SU-DHL-6 (cell line): Measurements from ENCODE around the gene DRD3.

ENCODE experiments used
- H2AFZ ChIP-seq: fragments of 200-600 bp; sonication (generic); 2 replicates; pipeline ENCODE4 v1.6.1; 2014; ENCODE audit warnings: low read depth, mild to moderate bottlenecking, moderate library complexity, mixed read lengths, antibody characterized with exemption, low read length; ENCODE audit not compliant: severe bottlenecking
- H3F3A ChIP-seq: fragments of 200-600 bp; shearing (Covaris generic); 2 replicates; pipeline ENCODE4 v1.6.0; 2016; ENCODE audit warnings: antibody characterized with exemption, mild to moderate bottlenecking; ENCODE audit not compliant: insufficient read depth
- H3K27ac ChIP-seq: fragments of 200-600 bp; sonication (generic); 2 replicates; pipeline ENCODE4 v1.5.1; 2016; ENCODE audit warnings: low read depth, mild to moderate bottlenecking, low read length, moderate library complexity, mixed read lengths
- H3K27me3 ChIP-seq: fragments of 200-600 bp; sonication (generic), shearing (Covaris generic); 2 replicates; pipeline ENCODE4 v1.6.0; 2014; ENCODE audit warnings: mild to moderate bottlenecking, low read length
- H3K36me3 ChIP-seq: fragments of 200-600 bp; sonication (generic); 2 replicates; pipeline ENCODE4 v1.6.1; 2014; ENCODE audit warnings: mild to moderate bottlenecking, low read length, mixed read lengths
- H3K4me2 ChIP-seq: fragments of 300-600, 200-600 bp; shearing (Covaris generic), sonication (generic); 2 replicates; pipeline ENCODE4 v1.6.0; 2014; ENCODE audit warnings: low read length, low read depth, mild to moderate bottlenecking; ENCODE audit not compliant: poor library complexity, severe bottlenecking
- H3K4me3 ChIP-seq: fragments of 200-600 bp; sonication (generic); 2 replicates; pipeline ENCODE4 v1.5.1; 2014; ENCODE audit warnings: antibody characterized with exemption, low read length, mild to moderate bottlenecking, mixed read lengths; ENCODE audit not compliant: insufficient read depth, poor library complexity, severe bottlenecking
- H3K79me2 ChIP-seq: fragments of 200-600 bp; sonication (generic); 2 replicates; pipeline ENCODE4 v1.6.1; 2014; ENCODE audit warnings: mild to moderate bottlenecking, low read length, moderate library complexity; ENCODE audit not compliant: insufficient read depth
- H3K9ac ChIP-seq: fragments of 200-600 bp; sonication (generic); 2 replicates; pipeline ENCODE4 v1.7.0; 2014; ENCODE audit warnings: mild to moderate bottlenecking, low read length
- H3K9me2 ChIP-seq: fragments of 200-600 bp; sonication (generic); replicated peaks from 2 replicates; pipeline ENCODE4 v1.6.1; 2014; ENCODE audit warnings: low read length; ENCODE audit not compliant: insufficient read depth
- H3K9me3 ChIP-seq: fragments of 200-600 bp; sonication (generic); 2 replicates; pipeline ENCODE4 v1.6.1; 2014; ENCODE audit warnings: low read length, mixed read lengths; ENCODE audit not compliant: insufficient read depth
- H4K20me1 ChIP-seq: fragments of 200-600 bp; sonication (generic); 2 replicates; pipeline ENCODE4 v1.6.1; 2014; ENCODE audit warnings: low read depth, mild to moderate bottlenecking, antibody characterized with exemption, low read length, moderate library complexity, mixed read lengths
- CTCF ChIP-seq: fragments of 200-600 bp; sonication (generic); IDR thresholded peaks from one replicate; pipeline ENCODE4 v1.5.1; 2017; ENCODE audit warnings: antibody characterized with exemption, mild to moderate bottlenecking, low read length, moderate library complexity; ENCODE audit not compliant: insufficient read depth, poor library complexity, severe bottlenecking
- EZH2phosphoT487 ChIP-seq: fragments of 200-600 bp; sonication (generic), shearing (Covaris generic); conservative IDR thresholded peaks from 2 replicates; pipeline ENCODE4 v1.6.1; 2018; ENCODE audit warnings: mild to moderate bottlenecking, antibody characterized with exemption, low read length, moderate library complexity, mixed read lengths

The DRD3 gene

GRCh38 chr3:114111060-114111770 is 67.6 kb downstream of the DRD3 start:
- Histone ChIP-seq H3K79me2 (no peaks in the 10 kb centered on the region), H2AFZ (no peak overlapping the region), H3K9me2 (no peaks in the 10 kb centered on the region), H3K36me3 (no peaks in the 10 kb centered on the region), H3K9me3 (no peaks in the 10 kb centered on the region), H3F3A (no peaks in the 10 kb centered on the region), H3K9ac (no peak overlapping the region), H3K4me3 (no peak overlapping the region), H3K27ac (no peak overlapping the region), H3K27me3 (no peaks in the 10 kb centered on the region), H4K20me1 (no peaks in the 10 kb centered on the region), H3K4me2 (no peak overlapping the region)
- no peak for TF ChIP-seq CTCF
- no peak for TF ChIP-seq EZH2phosphoT487

- H3K36me3 ChIP-seq, result no peaks in the 10 kb centered on the region
- H3K9me2 ChIP-seq, result no peaks in the 10 kb centered on the region
- H3K4me2 ChIP-seq, result no peak overlapping the region
- no peak overlapping the region for H3K9ac ChIP-seq
- H3K27me3 ChIP-seq, result no peaks in the 10 kb centered on the region
- H3K79me2 ChIP-seq, result no peaks in the 10 kb centered on the region
- H4K20me1 ChIP-seq, result no peaks in the 10 kb centered on the region
- H3K4me3 ChIP-seq, result no peak overlapping the region
- no peak overlapping the region for H2AFZ ChIP-seq
- H3K9me3 ChIP-seq, result no peaks in the 10 kb centered on the region
- H3F3A ChIP-seq, result no peaks in the 10 kb centered on the region
- no peak for TF ChIP-seq EZH2phosphoT487
- no peak for TF ChIP-seq CTCF
- no peak overlapping the region for H3K27ac ChIP-seq
Observed at GRCh38 chr3:114110439-114110838, 68.4 kb downstream of the DRD3 start.

- H3K4me3 ChIP-seq, result no peak overlapping the region
Observed at GRCh38 chr3:114108137-114108536, 70.7 kb downstream of the DRD3 start.

More at GRCh38 chr3:114108137-114108536, 70.7 kb downstream of the DRD3 start:
- no peaks in the 10 kb centered on the region for H3K9me3 ChIP-seq
- no peaks in the 10 kb centered on the region for H3K36me3 ChIP-seq
- no peak overlapping the region for H3K4me2 ChIP-seq
- H3K9me2 ChIP-seq, result no peaks in the 10 kb centered on the region
- no peak for TF ChIP-seq CTCF
- no peak for TF ChIP-seq EZH2phosphoT487
- no peak overlapping the region for H2AFZ ChIP-seq
- H3F3A ChIP-seq, result no peaks in the 10 kb centered on the region
- H3K79me2 ChIP-seq, result no peaks in the 10 kb centered on the region
- H3K27me3 ChIP-seq, result no peaks in the 10 kb centered on the region
- H4K20me1 ChIP-seq, result no peaks in the 10 kb centered on the region
- no peak overlapping the region for H3K9ac ChIP-seq
- H3K27ac ChIP-seq, result no peak overlapping the region
